GM12878 (cell line): Measurements from ENCODE around the gene STK11.

Experiments
- BMI1 ChIP-seq: fragments of 450-650 bp; IDR thresholded peaks from 2 replicates; pipeline ENCODE4 v1.6.1; 2016; ENCODE audit warnings: mild to moderate bottlenecking, moderate library complexity, borderline replicate concordance
- CREM ChIP-seq: IDR thresholded peaks from 2 replicates; pipeline ENCODE4 v1.6.1; 2014; ENCODE audit warnings: antibody characterized with exemption, low read depth
- ESRRA ChIP-seq: IDR thresholded peaks from 2 replicates; pipeline ENCODE4 v1.6.1; 2012; ENCODE audit warnings: mild to moderate bottlenecking, low read length, improper control_type of control experiment
- POLR2A ChIP-seq: IDR thresholded peaks from 2 replicates; pipeline ENCODE4 v1.6.1; 2011; ENCODE audit warnings: low read depth, mild to moderate bottlenecking, low read length
- RFX5 ChIP-seq: IDR thresholded peaks from 2 replicates; pipeline ENCODE4 v1.6.1; 2011; ENCODE audit warnings: low read depth, low read length, improper control_type of control experiment
- SP1 ChIP-seq: IDR thresholded peaks from one replicate; pipeline ENCODE4 v1.6.1; 2011; ENCODE audit warnings: low read depth, low read length

DNA sequence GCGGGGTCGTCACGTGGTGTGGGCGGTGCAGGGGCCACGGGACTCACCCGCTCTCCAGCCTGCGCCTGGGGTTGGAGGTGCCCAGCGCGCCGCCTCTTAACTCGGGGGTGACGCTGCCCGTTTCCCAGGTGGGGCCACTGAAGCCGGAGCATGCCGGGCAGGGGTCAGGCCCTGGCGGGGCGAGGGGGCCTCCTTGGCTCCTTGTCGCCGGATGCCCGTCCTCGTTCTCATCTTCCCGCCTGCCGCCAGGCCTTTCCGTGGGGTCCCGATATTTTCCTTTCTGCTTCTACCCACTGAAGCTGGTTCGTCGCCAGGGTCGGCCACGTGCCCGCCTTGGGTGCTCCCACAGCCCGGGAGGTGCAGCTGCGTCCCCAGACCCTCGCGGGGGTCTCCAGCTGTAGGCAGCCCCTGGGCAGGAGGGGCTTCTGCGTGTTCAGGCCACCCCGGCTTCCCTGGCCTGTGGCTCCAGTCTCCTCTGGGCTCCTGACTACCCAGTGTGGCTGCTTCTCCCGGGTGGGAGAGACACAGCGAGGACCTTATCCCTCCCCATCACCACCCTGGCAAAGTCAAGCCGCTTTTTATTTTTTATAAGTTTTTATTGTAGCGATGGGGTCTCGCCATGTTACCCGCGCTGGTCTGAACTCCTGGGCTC is 70.5 kb downstream of the STK11 start:
- no peak for TF ChIP-seq CREM
- peak; percentile 14 for TF ChIP-seq POLR2A
- TF ChIP-seq BMI1, result no peak
- no peak for TF ChIP-seq ESRRA
- no peak for TF ChIP-seq RFX5
- no peak for TF ChIP-seq SP1
